NCI-H2227 treated with DMSO at 0.1 percent for 48 hours (cell line): ENCODE measurements around the gene GPR156.
"Not testable (repeated sequence)": the region's sequence is repeated elsewhere in the genome, so short reads cannot be mapped to it uniquely, and the experiment has no call there.

Experiments used
- DNase-seq: peaks from one replicate; lab custom pipeline; 2025; lab: John Stamatoyannopoulos, UW

The GPR156 gene

GRCh38 chr3:120160050-120160449, 125.0 kb downstream of the GPR156 start:
- no peak for DNase-seq

GRCh38 chr3:120157681-120158080, 127.3 kb downstream of the GPR156 start:
- DNase-seq: no peak

GRCh38 chr3:120157113-120157512, 127.9 kb downstream of the GPR156 start:
- DNase-seq: no peak

GRCh38 chr3:120156699-120157098, 128.3 kb downstream of the GPR156 start:
- no peak for DNase-seq

- not testable (repeated sequence) for DNase-seq
Observed at GRCh38 chr3:120155694-120156093, 129.3 kb downstream of the GPR156 start.

- no peak for DNase-seq
Observed at GRCh38 chr3:120155108-120155507, 129.9 kb downstream of the GPR156 start.

- DNase-seq: no peak
Observed at GRCh38 chr3:120153294-120153693, 131.7 kb downstream of the GPR156 start.

- no peak for DNase-seq
Observed at GRCh38 chr3:120151791-120152190, 133.2 kb downstream of the GPR156 start.

- no peak for DNase-seq
Observed at GRCh38 chr3:120148187-120148949, 136.7 kb downstream of the GPR156 start.

GRCh38 chr3:120147072-120147871, 137.8 kb downstream of the GPR156 start:
- no peak for DNase-seq

- peak; percentile 1 for DNase-seq
Observed at GRCh38 chr3:120145542-120146285, 139.3 kb downstream of the GPR156 start.

- DNase-seq: no peak
Observed at GRCh38 chr3:120144267-120144666, 140.8 kb downstream of the GPR156 start.

- DNase-seq: no peak
Observed at GRCh38 chr3:120143676-120144075, 141.3 kb downstream of the GPR156 start.

- no peak for DNase-seq
Observed at GRCh38 chr3:120142236-120142635, 142.8 kb downstream of the GPR156 start.

- no peak for DNase-seq
Observed at GRCh38 chr3:120140098-120140742, 144.8 kb downstream of the GPR156 start.

GRCh38 chr3:120139140-120139539, 145.9 kb downstream of the GPR156 start:
- DNase-seq: no peak

GRCh38 chr3:120137548-120137947, 147.5 kb downstream of the GPR156 start:
- DNase-seq: no peak

- DNase-seq: no peak
Observed at GRCh38 chr3:120130656-120131055, 154.4 kb downstream of the GPR156 start.

- DNase-seq: no peak
Observed at GRCh38 chr3:120129718-120130513, 155.1 kb downstream of the GPR156 start.

- no peak for DNase-seq
Observed at GRCh38 chr3:120129051-120129450, 156.0 kb downstream of the GPR156 start.

- DNase-seq: no peak
Observed at GRCh38 chr3:120125992-120126391, 159.0 kb downstream of the GPR156 start.
